A673 (cell line): Measurements from ENCODE around the gene MCM9. TPM values are rescaled to one million over a fixed set of nuclear protein-coding genes. Genes with fewer than 3 reads are reported as not detected.

Experiments
- BruUV-seq: library from RNA; stranded (reverse); fragments of 400-500 nt; replicated peaks from 2 replicates; lab custom pipeline; 2021; lab: Mats Ljungman, UMichigan
- CTCF ChIA-PET: fragments of 300-600 bp; sonication (Branson Sonifier 250); formaldehyde crosslinking; loops from one replicate; lab custom pipeline; 2022; ENCODE audit warnings: antibody characterized with exemption; lab: Charles Lee
- POLR2A ChIA-PET: fragments of 300-600 bp; sonication (Branson Sonifier 250); formaldehyde crosslinking; loops from one replicate; lab custom pipeline; 2022; ENCODE audit warnings: antibody characterized with exemption; ENCODE audit not compliant: low non-redundant PET; lab: Charles Lee
- DNase-seq: peaks from one replicate; pipeline ENCODE4 v3.0.0-alpha.2; 2015; ENCODE audit warnings: low spot score
- H3K27ac ChIP-seq: fragments of 200-600 bp; sonication (generic); 2 replicates; pipeline ENCODE4 v1.5.1; 2016; ENCODE audit warnings: mixed run types, low read depth, mild to moderate bottlenecking, mixed read lengths, antibody characterized with exemption, low read length; ENCODE audit not compliant: poor library complexity, severe bottlenecking
- H3K27me3 ChIP-seq: fragments of 200-600 bp; sonication (generic); replicated peaks from 2 replicates; pipeline ENCODE4 v1.6.1; 2017; ENCODE audit warnings: mixed run types, low read depth, mild to moderate bottlenecking, mixed read lengths, antibody characterized with exemption, low read length; ENCODE audit not compliant: insufficient read depth, poor library complexity
- H3K36me3 ChIP-seq: fragments of 200-600 bp; sonication (generic); 2 replicates; pipeline ENCODE4 v1.6.1; 2016; ENCODE audit warnings: mixed run types, mild to moderate bottlenecking, mixed read lengths, antibody characterized with exemption, low read length; ENCODE audit not compliant: insufficient read depth, poor library complexity, severe bottlenecking
- H3K4me1 ChIP-seq: fragments of 200-600 bp; sonication (generic); 2 replicates; pipeline ENCODE4 v1.6.1; 2017; ENCODE audit warnings: mixed run types, mild to moderate bottlenecking, mixed read lengths, antibody characterized with exemption, low read length; ENCODE audit not compliant: insufficient read depth, poor library complexity, severe bottlenecking
- H3K4me3 ChIP-seq: fragments of 200-600 bp; sonication (generic); 2 replicates; pipeline ENCODE4 v1.5.1; 2016; ENCODE audit warnings: low read depth, mixed run types, mild to moderate bottlenecking, mixed read lengths, low read length; ENCODE audit not compliant: poor library complexity, severe bottlenecking
- H3K9me3 ChIP-seq: fragments of 200-600 bp; sonication (generic); 2 replicates; pipeline ENCODE4 v1.6.1; 2016; ENCODE audit warnings: mixed run types, low read depth, mild to moderate bottlenecking, mixed read lengths, antibody characterized with exemption, low read length; ENCODE audit not compliant: poor library complexity, severe bottlenecking
- EZH2 ChIP-seq: fragments of 200-600 bp; sonication (generic); IDR thresholded peaks from 2 replicates; pipeline ENCODE4 v1.6.1; 2017; ENCODE audit warnings: borderline replicate concordance, low read depth, mild to moderate bottlenecking, mixed read lengths, antibody characterized with exemption, low read length; ENCODE audit not compliant: poor library complexity, severe bottlenecking
- intact Hi-C: fragments of 100-400 bp; cut with micrococcal nuclease; formaldehyde crosslinking; loops from one replicate; pipeline ENCODE4 v1.10.0; 2022; ENCODE audit not compliant: unreplicated experiment
- total RNA-seq: library from RNA; stranded (reverse); gene quantifications from 2 replicates; pipeline ENCODE4 v1.2.3, GENCODE V29; 2021
- TF ChIP-seq, protein P1 (sequence below): fragments of 300-800, 200-600 bp; sonication (generic); conservative IDR thresholded peaks from 2 replicates; pipeline ENCODE4 v1.5.1; 2017; ENCODE audit warnings: low read depth, mild to moderate bottlenecking, antibody characterized with exemption, low read length, moderate library complexity, mixed read lengths

Gene MCM9
- total RNA-seq, 1 experiment from 2014 or later = 16.9 TPM

DNA sequence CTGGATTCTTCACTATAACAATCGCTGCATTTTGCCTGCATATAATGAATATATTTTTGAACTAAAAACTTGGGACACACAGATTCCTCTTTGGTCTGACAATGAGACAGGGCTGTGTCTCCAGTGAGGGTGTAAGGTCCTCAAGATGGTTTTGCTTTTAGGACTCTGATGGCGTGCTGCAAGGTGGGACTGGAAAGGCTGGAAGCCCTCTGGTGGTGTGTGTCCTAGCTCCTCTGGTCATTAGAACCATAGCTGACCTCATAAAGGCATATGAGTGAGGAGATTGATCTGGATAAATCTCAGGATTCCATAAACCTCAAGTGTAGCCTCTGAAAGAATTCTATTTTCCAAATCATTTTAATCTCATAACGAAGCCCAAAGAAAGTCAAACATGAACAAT lies 149.4 kb downstream of the MCM9 start:
- Histone ChIP-seq H3K27me3 (no peaks in the 10 kb centered on the region), H3K9me3 (no peaks in the 10 kb centered on the region), H3K36me3 (no peaks in the 10 kb centered on the region), H3K27ac (no peak overlapping the region), H3K4me1 (peaks cover 21% of the 10 kb centered on the region), H3K4me3 (no peak overlapping the region)
- intact Hi-C loops = no loop called here
- no peak for TF ChIP-seq EZH2
- TF ChIP-seq, protein P1, sequence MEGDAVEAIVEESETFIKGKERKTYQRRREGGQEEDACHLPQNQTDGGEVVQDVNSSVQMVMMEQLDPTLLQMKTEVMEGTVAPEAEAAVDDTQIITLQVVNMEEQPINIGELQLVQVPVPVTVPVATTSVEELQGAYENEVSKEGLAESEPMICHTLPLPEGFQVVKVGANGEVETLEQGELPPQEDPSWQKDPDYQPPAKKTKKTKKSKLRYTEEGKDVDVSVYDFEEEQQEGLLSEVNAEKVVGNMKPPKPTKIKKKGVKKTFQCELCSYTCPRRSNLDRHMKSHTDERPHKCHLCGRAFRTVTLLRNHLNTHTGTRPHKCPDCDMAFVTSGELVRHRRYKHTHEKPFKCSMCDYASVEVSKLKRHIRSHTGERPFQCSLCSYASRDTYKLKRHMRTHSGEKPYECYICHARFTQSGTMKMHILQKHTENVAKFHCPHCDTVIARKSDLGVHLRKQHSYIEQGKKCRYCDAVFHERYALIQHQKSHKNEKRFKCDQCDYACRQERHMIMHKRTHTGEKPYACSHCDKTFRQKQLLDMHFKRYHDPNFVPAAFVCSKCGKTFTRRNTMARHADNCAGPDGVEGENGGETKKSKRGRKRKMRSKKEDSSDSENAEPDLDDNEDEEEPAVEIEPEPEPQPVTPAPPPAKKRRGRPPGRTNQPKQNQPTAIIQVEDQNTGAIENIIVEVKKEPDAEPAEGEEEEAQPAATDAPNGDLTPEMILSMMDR = no peak
- no TSS peak for BruUV-seq
- DNase-seq = no peak
- CTCF ChIA-PET = no interaction called here
- POLR2A ChIA-PET = no interaction called here

DNA sequence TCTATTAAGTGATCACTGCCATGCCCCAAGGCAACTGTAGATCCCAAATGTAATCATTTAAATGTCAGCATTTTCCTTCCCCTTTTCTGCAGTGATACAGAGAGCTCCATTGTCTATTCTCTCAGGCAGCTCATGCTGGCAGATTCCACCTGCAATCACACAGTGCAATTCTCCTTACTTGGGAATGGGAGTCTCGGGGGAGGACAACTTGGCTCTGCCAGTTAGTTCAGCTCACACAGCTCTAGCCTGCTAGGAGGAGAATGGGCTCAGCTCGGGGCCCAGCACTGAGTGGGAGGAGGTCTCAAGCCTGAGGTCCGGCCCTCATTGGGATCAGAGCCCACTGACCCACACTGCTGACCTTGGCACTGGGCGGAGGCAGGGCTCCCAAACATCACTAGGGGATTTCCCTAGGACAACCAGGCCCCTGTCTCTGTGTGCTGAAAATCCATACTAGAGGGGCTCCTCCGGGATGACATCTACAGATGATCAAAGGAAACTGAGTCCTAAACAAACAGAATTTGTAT lies 150.3 kb downstream of the MCM9 start:
- no peak overlapping the region for H3K27ac ChIP-seq
- H3K27me3 ChIP-seq = no peaks in the 10 kb centered on the region
- ChIA-PET CTCF (interaction anchor here (0.6 kb wide), 1 partner anchor 324 kb away, joined by 3 read pairs; no protein-coding TSS in a partner anchor), POLR2A (interaction anchor here (0.6 kb wide), 1 partner anchor 35 kb away, joined by 4 read pairs; no protein-coding TSS in a partner anchor)
- H3K36me3 ChIP-seq = no peaks in the 10 kb centered on the region
- peak; percentile 28 for DNase-seq
- intact Hi-C loops = no loop called here
- BruUV-seq = no TSS peak
- H3K4me1 ChIP-seq = peaks cover 21% of the 10 kb centered on the region
- H3K4me3 ChIP-seq = no peak overlapping the region
- TF ChIP-seq, protein P1 = no peak
- TF ChIP-seq EZH2 = no peak
- no peaks in the 10 kb centered on the region for H3K9me3 ChIP-seq

DNA sequence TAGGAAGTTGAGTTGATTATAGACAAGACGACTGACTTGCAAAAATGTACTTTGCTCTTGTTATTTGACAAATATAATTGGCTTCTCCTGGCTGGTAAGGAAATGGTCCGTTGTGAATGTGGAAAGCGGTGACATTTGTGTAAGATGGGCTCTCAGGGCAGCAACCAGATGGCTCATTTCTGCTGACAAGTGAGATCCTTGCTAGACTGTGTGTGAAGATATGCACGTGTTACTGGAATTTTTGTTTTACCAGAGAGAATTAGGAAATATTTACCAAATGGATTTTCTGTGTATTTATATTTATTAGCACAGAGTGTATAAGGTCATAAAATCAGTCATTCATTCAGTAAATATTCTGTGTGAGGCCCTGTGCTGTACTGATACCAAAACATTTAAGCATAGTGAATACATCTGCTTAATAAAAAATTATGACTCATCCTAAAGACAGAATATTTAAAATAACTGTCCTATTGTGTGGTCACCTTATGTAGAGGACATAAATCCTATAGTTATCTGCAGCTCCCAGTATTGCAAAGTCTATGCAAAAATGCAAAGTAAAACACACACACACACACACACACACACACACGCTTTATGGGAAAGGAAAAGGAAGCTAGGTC lies 150.9 kb downstream of the MCM9 start:
- no peaks in the 10 kb centered on the region for H3K9me3 ChIP-seq
- CTCF ChIA-PET = interaction anchor here (0.6 kb wide), 1 partner anchor 324 kb away, joined by 3 read pairs; no protein-coding TSS in a partner anchor
- H3K27me3 ChIP-seq = no peaks in the 10 kb centered on the region
- TF ChIP-seq EZH2 = no peak
- TF ChIP-seq, protein P1 = no peak
- intact Hi-C loops = no loop called here
- BruUV-seq = no TSS peak
- H3K4me1 ChIP-seq = peaks cover 21% of the 10 kb centered on the region
- no peak for DNase-seq
- POLR2A ChIA-PET = interaction anchor here (0.6 kb wide), 1 partner anchor 35 kb away, joined by 4 read pairs; no protein-coding TSS in a partner anchor
- H3K36me3 ChIP-seq = no peaks in the 10 kb centered on the region
- H3K27ac ChIP-seq = no peak overlapping the region
- H3K4me3 ChIP-seq = no peak overlapping the region
